Natural killer cell (primary cell): ENCODE results near the gene MINAR1. TPM values are rescaled to one million over a fixed set of nuclear protein-coding genes. Genes with fewer than 3 reads are reported as not detected.
"Not testable (repeated sequence)": the region's sequence is repeated elsewhere in the genome, so short reads cannot be mapped to it uniquely, and the experiment has no call there.

Source experiments
- ATAC-seq, 3 donors: fragments of 150-1000 bp in 2 of 3; fragments of 200-7000 bp in 1 of 3; cut with Tn5 transposase; 1 replicate in 1 of 3; 2 replicates in 2 of 3; pipeline ENCODE4 v1.10.0; 2021; ENCODE audit warnings: mild to moderate bottlenecking in 2 of 3, moderate library complexity in 2 of 3
- DNase-seq, 2 donors: peaks; one replicate each; pipeline versions ENCODE4 v3.0.0 to v3.0.0-alpha.2; 2013 to 2021; ENCODE audit warnings: mixed read lengths in 1 of 2
- H3K27ac ChIP-seq: one replicate; pipeline ENCODE4 v1.5.1; 2013; ENCODE audit warnings: mild to moderate bottlenecking, low read length
- H3K27me3 ChIP-seq: one replicate; pipeline ENCODE4 v1.6.1; 2013; ENCODE audit warnings: low read length; ENCODE audit not compliant: control insufficient read depth, insufficient read depth
- H3K36me3 ChIP-seq: one replicate; pipeline ENCODE4 v1.6.1; 2013; ENCODE audit warnings: low read length; ENCODE audit not compliant: control insufficient read depth, insufficient read depth
- H3K4me1 ChIP-seq: one replicate; pipeline ENCODE4 v1.6.1; 2013; ENCODE audit warnings: low read length; ENCODE audit not compliant: control insufficient read depth, insufficient read depth
- H3K4me3 ChIP-seq: one replicate; pipeline ENCODE4 v1.5.1; 2013; ENCODE audit warnings: low read length
- H3K9me3 ChIP-seq: one replicate; pipeline ENCODE4 v1.6.1; 2013; ENCODE audit warnings: low read length; ENCODE audit not compliant: control insufficient read depth, insufficient read depth
- H3K27ac Mint-ChIP-seq, 2 donors: one replicate each; pipeline ENCODE4 v1.8.0; 2022; ENCODE audit warnings: mild to moderate bottlenecking in 2 of 2, mixed read lengths in 2 of 2, moderate library complexity in 1 of 2
- H3K27me3 Mint-ChIP-seq, 2 donors: one replicate each; pipeline ENCODE4 v1.8.0; 2022; ENCODE audit warnings: low read depth in 2 of 2, mixed read lengths in 2 of 2
- H3K36me3 Mint-ChIP-seq: one replicate; pipeline ENCODE4 v1.8.0; 2022; ENCODE audit warnings: mixed read lengths
- H3K4me1 Mint-ChIP-seq, 2 donors: one replicate each; pipeline ENCODE4 v1.8.0; 2022; ENCODE audit warnings: mixed read lengths in 2 of 2
- H3K4me3 Mint-ChIP-seq: one replicate; pipeline ENCODE4 v1.8.0; 2022; ENCODE audit warnings: mild to moderate bottlenecking, moderate library complexity, mixed read lengths
- H3K9me3 Mint-ChIP-seq, 2 donors: one replicate each; pipeline ENCODE4 v1.8.0; 2022; ENCODE audit warnings: mixed read lengths in 2 of 2
- CTCF ChIP-seq: fragments of 200-600 bp; IDR thresholded peaks from one replicate; pipeline ENCODE4 v1.8.0; 2022; ENCODE audit warnings: antibody characterized with exemption
- WGBS: methylation state at CpG from one replicate; pipeline ENCODE4 v1.1.7; 2013; ENCODE audit warnings: missing lambda C conversion rate; ENCODE audit not compliant: insufficient coverage; 5-methylcytosine and 5-hydroxymethylcytosine counted together
- intact Hi-C: fragments of 100-400 bp; cut with micrococcal nuclease; formaldehyde crosslinking; loops from one replicate; pipeline ENCODE4 v1.14.2; 2022
- total RNA-seq, 4 donors: library from RNA; stranded (reverse); fragments of 120-200 nt in 1 of 4; gene quantifications; one replicate each; pipeline versions ENCODE4 v1.2.3 to v1.2.4, GENCODE V29; 2013 to 2022

MINAR1 gene
- total RNA-seq, 3 donors from 2014 or later (not counting 1 experiment from before 2014, with no cell fraction given) = 0.54 to 0.98 (median 0.59) TPM

DNA sequence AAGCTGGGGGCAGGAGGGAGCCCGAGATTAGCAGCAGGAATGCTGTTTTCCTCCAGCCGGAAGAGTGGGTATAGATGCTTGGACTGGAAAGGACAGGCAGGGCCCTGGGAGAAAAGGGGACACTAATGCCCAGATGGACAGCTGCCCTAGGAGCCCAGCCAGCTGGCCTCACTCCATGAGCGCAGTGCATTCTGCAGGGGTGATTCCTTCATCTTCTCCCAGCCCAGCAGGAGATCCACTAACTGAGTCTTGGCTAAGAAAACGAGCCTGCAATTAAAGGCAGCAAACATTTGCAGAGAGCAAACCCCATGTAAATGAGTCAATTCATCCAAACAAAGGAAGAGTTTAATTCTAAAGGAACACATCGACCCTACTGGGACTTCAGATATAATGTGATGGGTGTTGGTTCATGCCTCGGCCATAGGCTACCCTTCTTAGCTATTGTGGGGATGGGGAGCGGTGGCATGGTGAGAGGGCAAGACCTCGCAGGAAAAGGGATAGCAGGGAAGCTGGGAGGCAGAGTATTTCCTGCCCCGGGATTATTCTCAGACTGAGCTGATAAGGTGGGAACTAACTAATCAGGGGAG, 13.3 kb upstream of the MINAR1 start:
- H3K36me3 Mint-ChIP-seq = no peaks in the 10 kb centered on the region
- intact Hi-C loops = no loop called here

DNA sequence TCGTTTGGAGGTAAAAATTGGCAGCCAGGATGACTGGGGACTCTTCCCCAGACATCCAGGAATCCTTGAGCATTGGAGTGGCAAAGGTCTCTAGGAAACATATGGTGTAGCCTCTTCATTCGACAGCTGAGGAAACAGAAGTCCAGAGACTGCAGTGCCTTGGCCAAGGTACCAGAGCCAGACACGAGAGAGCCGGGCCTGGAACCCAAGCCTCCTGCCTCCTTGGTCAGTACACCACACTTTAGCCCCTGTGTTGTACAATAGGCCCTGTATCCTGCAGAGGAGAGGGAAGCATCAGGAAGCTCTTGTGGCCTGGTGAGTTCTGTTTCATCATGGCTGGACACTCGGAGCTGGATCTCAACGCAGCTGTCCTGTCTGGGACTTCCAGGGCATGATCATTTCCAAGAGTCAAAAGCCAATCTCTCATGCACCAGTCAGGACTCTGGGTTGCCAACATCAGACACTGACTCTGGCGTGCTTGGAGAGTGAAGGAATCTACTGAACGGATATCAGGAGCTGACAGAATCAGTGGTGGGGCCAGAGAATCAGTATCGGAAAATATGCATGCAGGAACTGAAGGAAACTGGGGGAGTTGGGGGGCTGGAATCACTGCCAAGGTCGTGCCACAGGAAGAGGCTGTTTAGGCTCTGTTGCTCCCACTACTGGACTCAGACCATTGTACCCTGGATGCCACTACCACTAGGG, 6.4 kb upstream of the MINAR1 start:
- 91% methylated on average over 10 of the region's 10 CpGs for WGBS
- peaks cover 20 to 34% of the 10 kb centered on the region in 2 donors for H3K27me3 Mint-ChIP-seq

More for the DNA sequence above, 13.3 kb upstream of the MINAR1 start:
- Mint-ChIP-seq H3K27ac (no peak overlapping the region), H3K27me3 (peaks cover 0 to 5% of the 10 kb centered on the region in 2 donors), H3K9me3 (no peaks in the 10 kb centered on the region), H3K4me1 (no peaks in the 10 kb centered on the region), H3K4me3 (no peak overlapping the region)
- Histone ChIP-seq H3K36me3 (no peaks in the 10 kb centered on the region), H3K27ac (no peak overlapping the region), H3K9me3 (no peaks in the 10 kb centered on the region), H3K4me3 (no peak overlapping the region), H3K27me3 (no peaks in the 10 kb centered on the region), H3K4me1 (no peaks in the 10 kb centered on the region)
- no peak for TF ChIP-seq CTCF
- ATAC-seq (no peak), DNase-seq (no peak)
- 85% methylated on average over 9 of the region's 9 CpGs for WGBS

DNA sequence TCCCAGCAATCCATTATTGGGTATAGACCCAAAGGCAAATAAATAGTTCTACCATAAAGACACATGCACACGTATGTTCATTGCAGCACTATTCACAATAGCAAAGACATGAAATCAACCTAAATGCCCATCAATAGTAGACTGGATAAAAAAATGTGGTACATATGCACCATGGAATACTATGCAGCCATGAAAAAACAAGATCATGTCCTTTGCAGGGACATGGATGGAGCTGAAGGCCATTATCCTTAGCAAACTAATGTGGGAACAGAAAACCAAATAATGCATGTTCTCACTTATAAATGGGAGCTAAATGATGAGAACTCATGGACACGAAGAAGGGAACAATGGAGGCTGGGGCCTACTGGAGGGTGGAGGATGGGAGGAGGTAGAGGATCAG, 5.2 kb upstream of the MINAR1 start:
- WGBS = 83% methylated on average over 1 of the region's 2 CpGs
- H3K36me3 ChIP-seq, H3K36me3 Mint-ChIP-seq, ATAC-seq, H3K27ac Mint-ChIP-seq, H3K4me3 ChIP-seq, H3K4me1 Mint-ChIP-seq, intact Hi-C loops, DNase-seq, H3K4me3 Mint-ChIP-seq, H3K9me3 Mint-ChIP-seq, H3K27ac ChIP-seq, H3K4me1 ChIP-seq, H3K9me3 ChIP-seq: not testable (repeated sequence)
- H3K27me3 ChIP-seq = peaks cover 15% of the 10 kb centered on the region
- H3K27me3 Mint-ChIP-seq = peaks cover 24 to 34% of the 10 kb centered on the region in 2 donors

More for the DNA sequence above, 6.4 kb upstream of the MINAR1 start:
- Mint-ChIP-seq H3K9me3 (no peaks in the 10 kb centered on the region), H3K27ac (no peak overlapping the region), H3K4me1 (no peaks in the 10 kb centered on the region), H3K4me3 (no peak overlapping the region), H3K36me3 (no peaks in the 10 kb centered on the region)
- Histone ChIP-seq H3K27me3 (peaks cover 11% of the 10 kb centered on the region), H3K4me3 (no peak overlapping the region), H3K4me1 (no peaks in the 10 kb centered on the region), H3K27ac (no peak overlapping the region), H3K9me3 (no peaks in the 10 kb centered on the region), H3K36me3 (no peaks in the 10 kb centered on the region)
- intact Hi-C loops = no loop called here
- ATAC-seq (no peak), DNase-seq (no peak)
- TF ChIP-seq CTCF = no peak

- DNase-seq (no peak), ATAC-seq (no peak)
- Mint-ChIP-seq H3K27ac (no peak overlapping the region), H3K27me3 (peaks cover 29 to 37% of the 10 kb centered on the region in 2 donors), H3K4me3 (no peak overlapping the region), H3K9me3 (no peaks in the 10 kb centered on the region), H3K4me1 (no peaks in the 10 kb centered on the region), H3K36me3 (no peaks in the 10 kb centered on the region)
- Histone ChIP-seq H3K4me1 (no peaks in the 10 kb centered on the region), H3K27ac (no peak overlapping the region), H3K9me3 (no peaks in the 10 kb centered on the region), H3K36me3 (no peaks in the 10 kb centered on the region), H3K4me3 (no peak overlapping the region), H3K27me3 (peaks cover 19% of the 10 kb centered on the region)
- no peak for TF ChIP-seq CTCF
- intact Hi-C loops = no loop called here
- WGBS = 84% methylated on average over 5 of the region's 5 CpGs
These were observed 4.1 kb upstream of the MINAR1 start for GRCh38 chr15:79427781-79428598.
